Stomach (tissue), 9 donors: Measurements from ENCODE around the gene DIPK1B. TPM values are rescaled to one million over a fixed set of nuclear protein-coding genes. Genes with fewer than 3 reads are reported as not detected.
A peak's percentile ranks its signal among the peaks of the same experiment; 100 is the strongest.

Experiments used
- DNase-seq, 2 donors: peaks; one replicate each; pipeline versions ENCODE4 v3.0.0 to v3.0.0-alpha.2; 2013 to 2019
- H3K27ac ChIP-seq, 5 donors: fragments of 200-600 bp in 4 of 5; sonication (generic) in 4 of 5; one replicate each; pipeline ENCODE4 v1.5.1; 2013 to 2019; ENCODE audit warnings: mild to moderate bottlenecking in 1 of 5, moderate library complexity in 1 of 5
- H3K27me3 ChIP-seq, 3 donors: fragments of 200-600 bp; sonication (generic); one replicate each; pipeline ENCODE4 v1.5.1; 2017 to 2019; ENCODE audit warnings: mixed run types in 1 of 3
- H3K36me3 ChIP-seq, 4 donors: fragments of 200-600 bp; sonication (generic); 1 replicate in 3 of 4; 2 replicates in 1 of 4; pipeline ENCODE4 v1.5.1; 2016 to 2019
- H3K4me1 ChIP-seq, 4 donors: fragments of 200-600 bp; sonication (generic); one replicate each; pipeline ENCODE4 v1.5.1; 2016 to 2019
- H3K4me3 ChIP-seq, 4 donors: fragments of 200-600 bp; sonication (generic) in 3 of 4; one replicate each; pipeline ENCODE4 v1.5.1; 2016 to 2019; ENCODE audit warnings: mild to moderate bottlenecking in 1 of 4
- H3K9me3 ChIP-seq, 4 donors: fragments of 200-600 bp; sonication (generic); one replicate each; pipeline ENCODE4 v1.5.1; 2016 to 2019
- CTCF ChIP-seq, 7 experiments: fragments of 450-650 bp in 4 of 7; fragments of 200-600 bp in 3 of 7; sonication (generic) in 3 of 7; IDR thresholded peaks; one replicate each; pipeline ENCODE4 v1.5.1; 2016 to 2019; ENCODE audit warnings: antibody characterized with exemption in 7 of 7, control low read depth in 2 of 7, mild to moderate bottlenecking in 1 of 7
- EP300 ChIP-seq: sonication (generic); formaldehyde crosslinking; IDR thresholded peaks from one replicate; pipeline ENCODE4 v1.6.1; 2017; ENCODE audit warnings: antibody characterized with exemption
- POLR2A ChIP-seq, 4 donors: fragments of 450-650 bp; IDR thresholded peaks; one replicate each; pipeline ENCODE4 v1.6.1; 2016; ENCODE audit warnings: antibody characterized with exemption in 4 of 4, control low read depth in 2 of 4, mild to moderate bottlenecking in 1 of 4, moderate library complexity in 1 of 4
- POLR2AphosphoS5 ChIP-seq, 3 donors: sonication (generic); formaldehyde crosslinking; IDR thresholded peaks; one replicate each; pipeline ENCODE4 v1.6.1; 2016; ENCODE audit warnings: antibody characterized with exemption in 3 of 3
- WGBS, 5 donors: extraction: QIAGEN DNeasy Blood & Tissue Kit in 3 of 5; methylation state at CpG; one replicate each; pipeline versions ENCODE4 v1.1.5 to v1.1.7; 2013 to 2018; 5-methylcytosine and 5-hydroxymethylcytosine counted together
- intact Hi-C: fragments of 100-400 bp; cut with DNase I; formaldehyde crosslinking; loops from one replicate; pipeline ENCODE4 v1.15.1; 2023; ENCODE audit warnings: low total_unique reads
- polyA plus RNA-seq, 3 donors: library from polyadenylated mRNA; stranded (reverse); fragments of 200-250 nt; gene quantifications; one replicate each; pipeline ENCODE4 v1.2.3, GENCODE V29; 2013
- total RNA-seq, 5 donors: library from RNA; depleted of rRNA; stranded (reverse); fragments of >200 nt; gene quantifications; one replicate each; pipeline versions ENCODE4 v1.1.0 to v1.2.3, GENCODE V29; 2014 to 2016
- donor health status: healthy with polysubstance abuse.
- donor health status: Bipolar disorder and iron deficiency.
- donor health status: healthy.

The DIPK1B gene
- total and polyA plus RNA-seq, 8 donors, result 0.45 to 10.4 (median 4.0) TPM; not detected in 1

- 29 to 62% (median 40%) methylated on average over 2 to 10 of the region's 10 CpGs for WGBS, 5 donors
- H3K27ac ChIP-seq, result peak overlapping the region; percentile 57 to 82 (median 73)
- peak; percentile 82 to 93 for DNase-seq
Observed at GRCh38 chr9:136695435-136695895, 16.9 kb upstream of the DIPK1B start.

GRCh38 chr9:136695955-136696354 lies 16.4 kb upstream of the DIPK1B start:
- Histone ChIP-seq H3K9me3 (no peaks in the 10 kb centered on the region), H3K27ac (peak overlapping the region; percentile 57 to 82 (median 73)), H3K4me3 (no peak overlapping the region), H3K4me1 (peaks cover 54 to 78% (median 66%) of the 10 kb centered on the region in 4 donors), H3K27me3 (peaks cover 0 to 19% (median 4%) of the 10 kb centered on the region in 3 donors), H3K36me3 (no peaks in the 10 kb centered on the region)
- 60 to 76% (median 72%) methylated on average over 4 to 23 of the region's 23 CpGs for WGBS, 5 donors
- no peak for TF ChIP-seq EP300
- TF ChIP-seq POLR2AphosphoS5 (IDR thresholded peaks at IDR 0.05), result no peak
- no peak for TF ChIP-seq POLR2A (IDR thresholded peaks at IDR 0.05)
- TF ChIP-seq CTCF (IDR thresholded peaks at IDR 0.05), result no peak
- intact Hi-C loops, result no loop called here
- DNase-seq, result peak in 1 of 2 donors; percentile 55

More at GRCh38 chr9:136695435-136695895, 16.9 kb upstream of the DIPK1B start:
- H3K4me1 ChIP-seq, result peaks cover 54 to 78% (median 67%) of the 10 kb centered on the region in 4 donors
- H3K4me3 ChIP-seq, result no peak overlapping the region
- TF ChIP-seq POLR2A (IDR thresholded peaks at IDR 0.05) (no peak), POLR2AphosphoS5 (IDR thresholded peaks at IDR 0.05) (peak in 2 of 3 donors; percentile 39 to 71)
- intact Hi-C loops, result no loop called here
- H3K27me3 ChIP-seq, result peaks cover 0 to 15% (median 4%) of the 10 kb centered on the region in 3 donors
- H3K36me3 ChIP-seq, result no peaks in the 10 kb centered on the region
- no peaks in the 10 kb centered on the region for H3K9me3 ChIP-seq

- Histone ChIP-seq H3K4me3 (no peak overlapping the region), H3K27me3 (peaks cover 0 to 25% (median 4%) of the 10 kb centered on the region in 3 donors), H3K4me1 (peaks cover 50 to 74% (median 62%) of the 10 kb centered on the region in 4 donors), H3K36me3 (no peaks in the 10 kb centered on the region), H3K27ac (peak overlapping the region in 1 of 5 donors; percentile 81), H3K9me3 (no peaks in the 10 kb centered on the region)
- TF ChIP-seq POLR2A (IDR thresholded peaks at IDR 0.05) (no peak), CTCF (IDR thresholded peaks at IDR 0.05) (no peak), EP300 (no peak), POLR2AphosphoS5 (IDR thresholded peaks at IDR 0.05) (no peak)
- intact Hi-C loops, result no loop called here
- WGBS, 5 donors, result 69 to 87% (median 74%) methylated on average over 4 to 9 of the region's 9 CpGs
- no peak for DNase-seq
Observed at GRCh38 chr9:136696502-136696901, 15.9 kb upstream of the DIPK1B start.

- H3K27me3 ChIP-seq, result peaks cover 0 to 32% (median 4%) of the 10 kb centered on the region in 3 donors
- no peaks in the 10 kb centered on the region for H3K9me3 ChIP-seq
- no peak overlapping the region for H3K4me3 ChIP-seq
- peak overlapping the region in 1 of 5 donors; percentile 46 for H3K27ac ChIP-seq
- H3K4me1 ChIP-seq, result peaks cover 48 to 66% (median 61%) of the 10 kb centered on the region in 4 donors
- no peak for TF ChIP-seq POLR2A (IDR thresholded peaks at IDR 0.05)
- no peak for TF ChIP-seq EP300
- TF ChIP-seq POLR2AphosphoS5 (IDR thresholded peaks at IDR 0.05), result no peak
- no peak for TF ChIP-seq CTCF (IDR thresholded peaks at IDR 0.05)
- intact Hi-C loops, result no loop called here
- 30 to 52% (median 45%) methylated on average over 23 of the region's 23 CpGs for WGBS, 5 donors
- H3K36me3 ChIP-seq, result no peaks in the 10 kb centered on the region
- peak in 1 of 2 donors; percentile 72 for DNase-seq
Observed at GRCh38 chr9:136697146-136697820, 15.1 kb upstream of the DIPK1B start.
